ENCODE results near the gene P2RY8.
"Not testable (repeated sequence)": the region's sequence is repeated elsewhere in the genome, so short reads cannot be mapped to it uniquely, and the experiment has no call there.

P2RY8 gene

GRCh38 chrX:1545776-1546408 is 8.9 kb upstream of the P2RY8 start:
- DNase-seq = no peak

GRCh38 chrX:1542994-1543725 is 6.2 kb upstream of the P2RY8 start:
- DNase-seq = no peak

- DNase-seq = not testable (repeated sequence)
These were observed 2.2 kb upstream of the P2RY8 start for GRCh38 chrX:1539146-1539545.

- DNase-seq = not testable (repeated sequence)
These were observed 718 bp upstream of the P2RY8 start for GRCh38 chrX:1537716-1538090.

- DNase-seq = no peak
These were observed 314 bp downstream of the P2RY8 start for GRCh38 chrX:1536712-1537030.

- peak in 1 of 58 donors; percentile 5 for DNase-seq
These were observed 1.5 kb downstream of the P2RY8 start for GRCh38 chrX:1535241-1536041.

GRCh38 chrX:1534301-1535168 is 2.5 kb downstream of the P2RY8 start:
- no peak for DNase-seq

- DNase-seq = no peak
These were observed 3.9 kb downstream of the P2RY8 start for GRCh38 chrX:1533058-1533457.

- DNase-seq = no peak
These were observed 5.7 kb downstream of the P2RY8 start for GRCh38 chrX:1531096-1531890.

GRCh38 chrX:1529756-1530155 is 7.2 kb downstream of the P2RY8 start:
- DNase-seq = no peak

- no peak for DNase-seq
These were observed 7.7 kb downstream of the P2RY8 start for GRCh38 chrX:1529328-1529727.

- DNase-seq = no peak
These were observed 8.1 kb downstream of the P2RY8 start for GRCh38 chrX:1528884-1529203.

- no peak for DNase-seq
These were observed 8.7 kb downstream of the P2RY8 start for GRCh38 chrX:1528186-1528883.

GRCh38 chrX:1527457-1527856 is 9.5 kb downstream of the P2RY8 start:
- DNase-seq = no peak

GRCh38 chrX:1526565-1526964 is 10.4 kb downstream of the P2RY8 start:
- DNase-seq = no peak

GRCh38 chrX:1525583-1526355 is 11.2 kb downstream of the P2RY8 start:
- no peak for DNase-seq

GRCh38 chrX:1524874-1525582 is 12.0 kb downstream of the P2RY8 start:
- DNase-seq = no peak

- DNase-seq = not testable (repeated sequence)
These were observed 14.1 kb downstream of the P2RY8 start for GRCh38 chrX:1522905-1523304.
